Pancreas (tissue), 10 donors: Measurements from ENCODE around the gene KIR2DL4. TPM values are rescaled to one million over a fixed set of nuclear protein-coding genes. Genes with fewer than 3 reads are reported as not detected.
"Not testable (repeated sequence)": the region's sequence is repeated elsewhere in the genome, so short reads cannot be mapped to it uniquely, and the experiment has no call there.

ENCODE experiments used
- ATAC-seq, 4 donors: fragments of 200-7000 bp; cut with Tn5 transposase; one replicate each; pipeline versions ENCODE4 v1.8.0 to v1.9.1; 2020; ENCODE audit warnings: mild to moderate bottlenecking in 4 of 4, moderate library complexity in 4 of 4
- DNase-seq, 6 donors: peaks; one replicate each; pipeline ENCODE4 v3.0.0-alpha.2; 2020
- FAIRE-seq: peaks from 2 replicates; lab custom pipeline; 2012; peaks lifted over from hg19 to GRCh38; lab: Jason Lieb, UNC
- H3K27ac ChIP-seq, 4 donors: fragments of 200-600 bp; sonication (generic); 1 replicate in 3 of 4; 2 replicates in 1 of 4; pipeline versions ENCODE4 v1.5.0 to v1.8.0; 2020
- H3K27me3 ChIP-seq, 4 donors: fragments of 200-600 bp; one replicate each; pipeline ENCODE4 v1.8.0; 2021
- H3K36me3 ChIP-seq, 3 donors: fragments of 200-600 bp; sonication (generic) in 1 of 3; one replicate each; pipeline versions ENCODE4 v1.5.0 to v1.8.0; 2020 to 2021
- H3K4me1 ChIP-seq, 3 donors: fragments of 200-600 bp; one replicate each; pipeline ENCODE4 v1.8.0; 2021
- H3K4me3 ChIP-seq, 4 donors: fragments of 200-600 bp; sonication (generic) in 2 of 4; one replicate each; pipeline versions ENCODE4 v1.5.0 to v1.8.0; 2020 to 2021
- H3K9me3 ChIP-seq, 4 donors: fragments of 200-600 bp; one replicate each; pipeline ENCODE4 v1.8.0; 2021
- CTCF ChIP-seq, 4 donors: fragments of 200-600 bp; sonication (generic) in 3 of 4; IDR thresholded peaks; one replicate each; pipeline versions ENCODE4 v1.5.0 to v1.8.0; 2021; ENCODE audit warnings: antibody characterized with exemption in 4 of 4
- WGBS, 2 donors: extraction: QIAGEN DNeasy Blood & Tissue Kit; methylation state at CpG; one replicate each; pipeline ENCODE4 v1.1.7; 2013; 5-methylcytosine and 5-hydroxymethylcytosine counted together
- intact Hi-C, 3 donors: fragments of 100-400 bp; cut with DNase I; formaldehyde crosslinking; loops; one replicate each; pipeline versions ENCODE4 v1.11.1 to v1.14.2; 2022
- polyA plus RNA-seq, 2 donors: library from polyadenylated mRNA; stranded (reverse); fragments of 200-250 nt; gene quantifications; one replicate each; pipeline ENCODE4 v1.2.3, GENCODE V29; 2013
- total RNA-seq, 6 donors: library from RNA; stranded (reverse); fragmentation: NEBNext Ultra II Directional in 4 of 6; extraction: Animal tissue kit (Norgen Biotek cat#: 25700) in 4 of 6; gene quantifications; one replicate each; pipeline versions ENCODE4 v1.2.1 to v1.2.4, GENCODE V29; 2021 to 2023
- donor health status: healthy with polysubstance abuse.
- donor health status: DM: no; HTN: no; CAD: no; lungs with moderate emphysema.
- donor health status: DM: no; HTN: no; CAD: no.
- donor health status: control.
- donor health status: control.
- donor health status: Bipolar disorder and iron deficiency.
- donor health status: DM: yes; HTN: yes; CAD: no.
- donor health status: DM: no; HTN: no; CAD: no.
- donor health status: DM: no; HTN: no; CAD: no.
- donor health status: DM: yes; HTN: yes; CAD: no.

KIR2DL4 gene
- total and polyA plus RNA-seq, 8 donors: 0.12 TPM; not detected in 7

GRCh38 chr19:54835126-54835525, 31.7 kb downstream of the KIR2DL4 start:
- not testable (repeated sequence) for ATAC-seq

GRCh38 chr19:54837522-54837921, 34.1 kb downstream of the KIR2DL4 start:
- intact Hi-C loops, H3K4me1 ChIP-seq, H3K27ac ChIP-seq, H3K36me3 ChIP-seq, H3K4me3 ChIP-seq, FAIRE-seq, H3K9me3 ChIP-seq, DNase-seq, H3K27me3 ChIP-seq, ATAC-seq: not testable (repeated sequence)
- WGBS, 2 donors: 32 to 40% methylated on average over 2 of the region's 2 CpGs

More at GRCh38 chr19:54835126-54835525, 31.7 kb downstream of the KIR2DL4 start:
- H3K36me3 ChIP-seq, H3K4me1 ChIP-seq, H3K4me3 ChIP-seq, H3K27me3 ChIP-seq, FAIRE-seq, H3K9me3 ChIP-seq, DNase-seq, intact Hi-C loops, H3K27ac ChIP-seq: not testable (repeated sequence)
- 68 to 70% methylated on average over 5 of the region's 5 CpGs for WGBS, 2 donors

GRCh38 chr19:54843171-54843570, 39.8 kb downstream of the KIR2DL4 start:
- 43 to 56% methylated on average over 8 of the region's 8 CpGs for WGBS, 2 donors

GRCh38 chr19:54850061-54850640, 46.7 kb downstream of the KIR2DL4 start, which contains the start of gene KIR3DL2:
KIR3DL2 (plus strand) TSS chr19:54850443; CDS start chr19:54850476, 33 bp downstream.
- intact Hi-C loops, DNase-seq, H3K27ac ChIP-seq, H3K4me3 ChIP-seq, H3K36me3 ChIP-seq, H3K27me3 ChIP-seq, ATAC-seq, H3K4me1 ChIP-seq, H3K9me3 ChIP-seq, FAIRE-seq: not testable (repeated sequence)
- WGBS, 2 donors: 77 to 81% methylated on average over 16 of the region's 16 CpGs

More at GRCh38 chr19:54843171-54843570, 39.8 kb downstream of the KIR2DL4 start:
- H3K4me3 ChIP-seq, ATAC-seq, DNase-seq, H3K36me3 ChIP-seq, H3K4me1 ChIP-seq, H3K9me3 ChIP-seq, H3K27ac ChIP-seq, FAIRE-seq, H3K27me3 ChIP-seq, intact Hi-C loops: not testable (repeated sequence)

- no peaks in the 10 kb centered on the region for H3K36me3 ChIP-seq
- FAIRE-seq (no peak), DNase-seq (no peak), ATAC-seq (no peak)
- H3K4me3 ChIP-seq: no peak overlapping the region
- H3K27ac ChIP-seq: no peak overlapping the region
- WGBS, 2 donors: 20 to 53% methylated on average over 2 of the region's 2 CpGs
- H3K9me3 ChIP-seq: no peaks in the 10 kb centered on the region
- H3K27me3 ChIP-seq: no peaks in the 10 kb centered on the region
- no peaks in the 10 kb centered on the region for H3K4me1 ChIP-seq
- TF ChIP-seq CTCF (IDR thresholded peaks at IDR 0.05): no peak
- intact Hi-C loops: no loop called here
These were observed 47.5 kb downstream of the KIR2DL4 start for GRCh38 chr19:54850930-54851329.

GRCh38 chr19:54851353-54851752, 47.9 kb downstream of the KIR2DL4 start:
- no peaks in the 10 kb centered on the region for H3K9me3 ChIP-seq
- no peak for FAIRE-seq
- no peaks in the 10 kb centered on the region for H3K36me3 ChIP-seq
- H3K27me3 ChIP-seq: no peaks in the 10 kb centered on the region
- WGBS, 2 donors: 74 to 79% methylated on average over 7 of the region's 7 CpGs
- DNase-seq: no peak
- H3K4me1 ChIP-seq: no peaks in the 10 kb centered on the region
- intact Hi-C loops: no loop called here
- no peak overlapping the region for H3K27ac ChIP-seq
- no peak for ATAC-seq
- TF ChIP-seq CTCF (IDR thresholded peaks at IDR 0.05): no peak
- H3K4me3 ChIP-seq: no peak overlapping the region

- H3K4me3 ChIP-seq, H3K4me1 ChIP-seq, H3K27ac ChIP-seq, H3K27me3 ChIP-seq, FAIRE-seq, ATAC-seq, intact Hi-C loops, DNase-seq, H3K9me3 ChIP-seq, H3K36me3 ChIP-seq: not testable (repeated sequence)
- WGBS, 2 donors: 29 to 63% methylated on average over 1 of the region's 1 CpG
These were observed 51.8 kb downstream of the KIR2DL4 start for GRCh38 chr19:54855241-54855640.

- H3K36me3 ChIP-seq, H3K4me3 ChIP-seq, H3K27me3 ChIP-seq, intact Hi-C loops, DNase-seq, ATAC-seq, FAIRE-seq, H3K4me1 ChIP-seq, H3K9me3 ChIP-seq, H3K27ac ChIP-seq: not testable (repeated sequence)
- WGBS, 2 donors: 18 to 63% methylated on average over 1 to 3 of the region's 3 CpGs
These were observed 55.1 kb downstream of the KIR2DL4 start for GRCh38 chr19:54858476-54858875.

- H3K36me3 ChIP-seq, ATAC-seq, H3K4me3 ChIP-seq, H3K4me1 ChIP-seq, H3K9me3 ChIP-seq, FAIRE-seq, H3K27ac ChIP-seq, DNase-seq, intact Hi-C loops, H3K27me3 ChIP-seq: not testable (repeated sequence)
- WGBS, 2 donors: 51 to 59% methylated on average over 7 of the region's 7 CpGs
These were observed 56.0 kb downstream of the KIR2DL4 start for GRCh38 chr19:54859421-54859820.

GRCh38 chr19:54863459-54863858, 60.0 kb downstream of the KIR2DL4 start:
- H3K9me3 ChIP-seq, FAIRE-seq, H3K27ac ChIP-seq, intact Hi-C loops, DNase-seq, H3K27me3 ChIP-seq, H3K4me1 ChIP-seq, H3K4me3 ChIP-seq, ATAC-seq, H3K36me3 ChIP-seq: not testable (repeated sequence)
- 94% methylated on average over 2 of the region's 3 CpGs; no CpG with 5 or more reads in 1 of the 2 donors for WGBS, 2 donors
